ENCODE data around the gene WDR87. TPM values are rescaled to one million over a fixed set of nuclear protein-coding genes. Genes with fewer than 3 reads are reported as not detected.

Gene WDR87
- total RNA-seq, 1 experiment from 2014 or later: not detected

GRCh38 chr19:37941782-37942515 is 35.6 kb upstream of the WDR87 start:
- TSS peak; percentile 46 for BruUV-seq (replicated peaks)
- H3K4me3 ChIP-seq (ENCODE audit: low read depth in 2 of 2, low read length in 2 of 2): no peak overlapping the region
- ChIA-PET CTCF (no interaction called here), POLR2A (no interaction called here)
- peaks cover 5% of the 10 kb centered on the region; the same call in 1 of the 2 replicates for H3K4me1 ChIP-seq (ENCODE audit: control insufficient read depth, insufficient read depth, low read length)
- in situ Hi-C loops (cut with HindIII; ENCODE audit: low pct_unique_long_range_greater_than_20kb, low sequenced_read_pairs): no loop called here
- no peak for TF ChIP-seq SIN3A (IDR thresholded peaks at IDR 0.05; ENCODE audit: borderline replicate concordance, insufficient read depth, low read depth, low read length)
- TF ChIP-seq CTCF (IDR thresholded peaks at IDR 0.05): no peak
- TF ChIP-seq REST (IDR thresholded peaks at IDR 0.05; ENCODE audit: insufficient read depth in 1 of 2, low read depth in 2 of 2, low read length in 1 of 2): no peak
- H3K27me3 ChIP-seq (ENCODE audit: control insufficient read depth, insufficient read depth, low read length): no peaks in the 10 kb centered on the region
- peaks cover 3% of the 10 kb centered on the region; the same call in 1 of the 2 replicates for H3K9me3 ChIP-seq (ENCODE audit: control insufficient read depth, insufficient read depth, low read depth, low read length)
- no peak overlapping the region for H3K27ac ChIP-seq (ENCODE audit: low read length)
- H3K36me3 ChIP-seq (ENCODE audit: control insufficient read depth, insufficient read depth, low read length): no peaks in the 10 kb centered on the region
- ATAC-seq (no peak; the same call in 1 of the 2 replicates), DNase-seq (ENCODE audit: low read depth, low spot score) (no peak)
- intact Hi-C loops (cut with micrococcal nuclease; ENCODE audit: unreplicated experiment): no loop called here

DNA sequence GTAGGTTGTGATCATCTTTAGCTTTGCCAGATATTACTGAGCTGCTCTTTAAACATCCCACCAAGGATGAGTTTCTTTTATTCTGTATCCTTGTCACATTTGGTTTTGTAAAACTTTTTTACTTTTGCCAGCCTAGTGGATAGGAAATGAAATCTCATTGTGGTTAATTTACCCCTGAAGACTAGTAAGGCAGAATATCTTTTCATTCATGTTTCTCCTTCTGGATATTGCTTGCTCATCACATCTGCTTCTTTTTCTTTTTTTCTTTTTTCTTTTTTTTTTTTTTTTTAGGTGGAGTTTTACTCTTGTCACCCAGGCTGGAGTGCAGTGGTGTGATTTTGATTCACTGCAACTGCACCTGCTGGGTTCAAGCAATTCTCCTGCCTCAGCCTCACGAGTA is 32.0 kb upstream of the WDR87 start:
- POLR2A ChIA-PET: no interaction called here
- intact Hi-C loops (cut with micrococcal nuclease; ENCODE audit: unreplicated experiment) (no loop called here), in situ Hi-C loops (cut with HindIII; ENCODE audit: low pct_unique_long_range_greater_than_20kb, low sequenced_read_pairs) (no loop called here)
- BruUV-seq (replicated peaks): no TSS peak
- Histone ChIP-seq H3K36me3 (ENCODE audit: control insufficient read depth, insufficient read depth, low read length) (no peaks in the 10 kb centered on the region), H3K27ac (ENCODE audit: low read length) (no peak overlapping the region), H3K4me3 (ENCODE audit: low read depth in 2 of 2, low read length in 2 of 2) (no peak overlapping the region), H3K9me3 (ENCODE audit: control insufficient read depth, insufficient read depth, low read depth, low read length) (peaks cover 24% of the 10 kb centered on the region; the same call in 1 of the 2 replicates), H3K27me3 (ENCODE audit: control insufficient read depth, insufficient read depth, low read length) (no peaks in the 10 kb centered on the region), H3K4me1 (ENCODE audit: control insufficient read depth, insufficient read depth, low read length) (peaks cover 18% of the 10 kb centered on the region)
- TF ChIP-seq REST (IDR thresholded peaks at IDR 0.05; ENCODE audit: insufficient read depth in 1 of 2, low read depth in 2 of 2, low read length in 1 of 2) (no peak), TCF7L2 (IDR thresholded peaks at IDR 0.05; ENCODE audit: low read depth, low read length) (no peak), SIN3A (IDR thresholded peaks at IDR 0.05; ENCODE audit: borderline replicate concordance, insufficient read depth, low read depth, low read length) (no peak), CTCF (IDR thresholded peaks at IDR 0.05) (no peak), POLR2AphosphoS5 (IDR thresholded peaks at IDR 0.05; ENCODE audit: low read depth, low read length) (no peak)
- DNase-seq (ENCODE audit: low read depth, low spot score): no peak
- CTCF ChIA-PET: no interaction called here
- ATAC-seq: no peak
